Femur (tissue), 1 donor: ENCODE measurements around the gene BHMT.
"Not testable (repeated sequence)": the region's sequence is repeated elsewhere in the genome, so short reads cannot be mapped to it uniquely, and the experiment has no call there.

Source experiments
- DNase-seq: peaks from one replicate; pipeline ENCODE4 v3.0.0-alpha.2; 2017

The BHMT gene

DNA sequence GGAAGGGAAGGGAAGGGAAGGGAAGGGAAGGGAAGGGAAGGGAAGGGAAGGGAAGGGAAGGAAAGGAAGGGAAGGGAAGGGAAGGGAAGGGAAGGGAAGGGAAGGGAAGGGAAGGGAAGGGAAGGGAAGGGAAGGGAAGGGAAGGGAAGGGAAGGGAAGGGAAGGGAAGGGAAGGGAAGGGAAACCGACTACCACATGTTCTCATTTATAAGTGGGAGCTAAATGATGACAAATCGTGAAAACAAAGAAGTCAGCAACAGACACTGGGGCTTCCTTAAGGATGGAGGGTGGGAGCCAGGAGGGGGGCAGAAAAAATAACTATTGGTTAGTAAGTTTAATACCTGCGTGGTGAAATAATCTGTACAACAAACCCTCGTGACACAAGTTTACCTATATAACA is 68.8 kb downstream of the BHMT start:
- not testable (repeated sequence) for DNase-seq

DNA sequence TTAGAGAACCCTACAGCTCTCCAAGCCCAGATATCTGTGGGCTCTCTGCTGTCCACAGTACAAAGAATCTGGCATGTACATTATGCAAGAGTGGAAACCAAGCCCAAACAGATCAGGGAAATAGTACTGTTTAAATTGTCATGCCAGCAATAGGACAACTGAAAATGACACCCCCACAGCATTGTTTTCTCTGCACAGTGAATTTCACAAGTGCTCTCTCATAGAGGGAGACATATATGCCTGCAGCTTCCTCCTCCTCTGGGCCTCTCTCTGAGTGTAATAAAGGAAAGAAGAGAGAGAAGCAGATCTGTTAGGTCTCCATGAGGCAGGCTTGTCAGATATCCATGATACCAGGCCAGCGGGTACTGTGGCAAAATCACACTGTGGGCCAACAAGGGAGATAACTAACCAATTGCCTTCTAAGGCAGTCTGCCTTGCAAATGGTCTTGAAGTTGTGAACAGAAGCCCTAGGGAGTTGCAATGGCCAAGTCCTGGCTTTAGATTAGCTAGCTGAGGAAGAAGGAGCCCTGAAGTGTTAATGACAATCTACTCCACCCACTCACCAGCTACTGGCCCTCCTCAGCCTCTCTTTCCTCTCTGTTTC is 69.9 kb downstream of the BHMT start:
- no peak for DNase-seq
